H9 (cell line): ENCODE data around the gene GPD1. TPM values are rescaled to one million over a fixed set of nuclear protein-coding genes. Genes with fewer than 3 reads are reported as not detected.

ENCODE experiments used
- DNase-seq: peaks from one replicate; pipeline ENCODE4 v3.0.0-alpha.2; 2017
- H2AFZ ChIP-seq: one replicate; pipeline ENCODE4 v1.6.1; 2013; ENCODE audit warnings: mild to moderate bottlenecking, low read length, control low read depth, moderate library complexity
- H2AK5ac ChIP-seq: 2 replicates; pipeline ENCODE4 v1.6.1; 2013; ENCODE audit warnings: low read length, control low read depth, mixed read lengths; ENCODE audit not compliant: insufficient read length
- H2BK120ac ChIP-seq: one replicate; pipeline ENCODE4 v1.6.1; 2013; ENCODE audit warnings: low read depth, mild to moderate bottlenecking, low read length, control low read depth, inconsistent platforms; ENCODE audit not compliant: poor library complexity, severe bottlenecking
- H2BK12ac ChIP-seq: 2 replicates; pipeline ENCODE4 v1.6.1; 2013; ENCODE audit warnings: low read length, control low read depth, mixed read lengths, low read depth; ENCODE audit not compliant: insufficient read length
- H2BK15ac ChIP-seq: 2 replicates; pipeline ENCODE4 v1.6.1; 2013; ENCODE audit warnings: low read depth, low read length, control low read depth
- H2BK20ac ChIP-seq: one replicate; pipeline ENCODE4 v1.6.1; 2013; ENCODE audit warnings: low read depth, mild to moderate bottlenecking, low read length, control low read depth, inconsistent platforms; ENCODE audit not compliant: poor library complexity, severe bottlenecking
- H2BK5ac ChIP-seq: 2 replicates; pipeline ENCODE4 v1.6.1; 2013; ENCODE audit warnings: low read length, control low read depth, mixed read lengths; ENCODE audit not compliant: insufficient read length
- H3K14ac ChIP-seq: 2 replicates; pipeline ENCODE4 v1.6.1; 2013; ENCODE audit warnings: low read length, control low read depth; ENCODE audit not compliant: insufficient read depth
- H3K18ac ChIP-seq: 2 replicates; pipeline ENCODE4 v1.6.1; 2013; ENCODE audit warnings: low read depth, mild to moderate bottlenecking, mixed read lengths, low read length, control low read depth; ENCODE audit not compliant: insufficient read length
- H3K23ac ChIP-seq: 2 replicates; pipeline ENCODE4 v1.6.1; 2013; ENCODE audit warnings: low read length, control low read depth, mixed read lengths, low read depth; ENCODE audit not compliant: insufficient read length
- H3K23me2 ChIP-seq: 2 replicates; pipeline ENCODE4 v1.6.1; 2013; ENCODE audit warnings: low read depth, mild to moderate bottlenecking, mixed read lengths, low read length, control low read depth; ENCODE audit not compliant: insufficient read length, poor library complexity, severe bottlenecking
- H3K27ac ChIP-seq: 2 replicates; pipeline ENCODE4 v1.5.1; 2013; ENCODE audit warnings: low read length, control low read depth, mixed read lengths, low read depth; ENCODE audit not compliant: insufficient read length
- H3K27me3 ChIP-seq: 2 replicates; pipeline ENCODE4 v1.6.1; 2013; ENCODE audit warnings: low read length, control low read depth, inconsistent platforms; ENCODE audit not compliant: insufficient read depth
- H3K4ac ChIP-seq: 2 replicates; pipeline ENCODE4 v1.6.1; 2013; ENCODE audit warnings: low read depth, mild to moderate bottlenecking, control low read depth, inconsistent platforms, low read length, moderate library complexity
- H3K4me1 ChIP-seq: 2 replicates; pipeline ENCODE4 v1.6.1; 2013; ENCODE audit warnings: low read length, control low read depth, inconsistent platforms; ENCODE audit not compliant: insufficient read depth
- H3K4me2 ChIP-seq: 2 replicates; pipeline ENCODE4 v1.6.1; 2013; ENCODE audit warnings: low read length, control low read depth, mixed read lengths; ENCODE audit not compliant: insufficient read length, insufficient read depth
- H3K56ac ChIP-seq: 2 replicates; pipeline ENCODE4 v1.6.1; 2013; ENCODE audit warnings: low read depth, mild to moderate bottlenecking, mixed read lengths, low read length, control low read depth; ENCODE audit not compliant: insufficient read length
- H3K79me1 ChIP-seq: 2 replicates; pipeline ENCODE4 v1.6.1; 2013; ENCODE audit warnings: low read depth, mild to moderate bottlenecking, moderate library complexity, low read length, control low read depth, inconsistent platforms; ENCODE audit not compliant: insufficient read depth, poor library complexity, severe bottlenecking
- H3K79me2 ChIP-seq: 2 replicates; pipeline ENCODE4 v1.6.1; 2013; ENCODE audit warnings: low read length, control low read depth, inconsistent platforms; ENCODE audit not compliant: insufficient read depth
- H3K9ac ChIP-seq: 2 replicates; pipeline ENCODE4 v1.6.1; 2013; ENCODE audit warnings: low read length, control low read depth, mixed read lengths; ENCODE audit not compliant: insufficient read length; ENCODE audit errors: extremely low read depth
- H3K9me3 ChIP-seq: one replicate; pipeline ENCODE4 v1.6.1; 2013; ENCODE audit warnings: low read depth, low read length, inconsistent platforms; ENCODE audit not compliant: control insufficient read depth
- H3T11ph ChIP-seq: one replicate; pipeline ENCODE4 v1.6.1; 2013; ENCODE audit warnings: mild to moderate bottlenecking, low read length, control low read depth, inconsistent platforms
- H4K20me1 ChIP-seq: one replicate; pipeline ENCODE4 v1.6.1; 2013; ENCODE audit not compliant: control insufficient read depth, insufficient read length, insufficient read depth
- H4K5ac ChIP-seq: 2 replicates; pipeline ENCODE4 v1.6.1; 2013; ENCODE audit warnings: low read depth, mild to moderate bottlenecking, mixed read lengths, low read length, control low read depth; ENCODE audit not compliant: insufficient read length
- H4K8ac ChIP-seq: replicated peaks from 2 replicates; pipeline ENCODE4 v1.6.1; 2013; ENCODE audit warnings: low read length, control low read depth, mixed read lengths, low read depth; ENCODE audit not compliant: insufficient read length
- H4K91ac ChIP-seq: 2 replicates; pipeline ENCODE4 v1.6.1; 2013; ENCODE audit warnings: low read depth, mild to moderate bottlenecking, moderate library complexity, mixed read lengths, low read length, control low read depth; ENCODE audit not compliant: insufficient read length
- H3K27ac Mint-ChIP-seq, 3 experiments: 2 replicates in 2 of 3; 3 replicates in 1 of 3; pipeline ENCODE4 v1.8.0; 2020 to 2021; ENCODE audit warnings: mixed read lengths in 3 of 3, mild to moderate bottlenecking in 1 of 3, moderate library complexity in 1 of 3
- H3K27me3 Mint-ChIP-seq: 2 replicates; pipeline ENCODE4 v1.8.0; 2021; ENCODE audit warnings: low read depth, mild to moderate bottlenecking, moderate library complexity, mixed read lengths
- H3K36me3 Mint-ChIP-seq, 3 experiments: 2 replicates in 2 of 3; 3 replicates in 1 of 3; pipeline ENCODE4 v1.8.0; 2020 to 2021; ENCODE audit warnings: low read depth in 3 of 3, mixed read lengths in 3 of 3; ENCODE audit not compliant: insufficient read depth in 1 of 3
- H3K4me1 Mint-ChIP-seq, 2 experiments: 2 replicates each; pipeline ENCODE4 v1.8.0; 2020; ENCODE audit warnings: mixed read lengths in 2 of 2
- H3K4me3 Mint-ChIP-seq, 2 experiments: 2 replicates in 1 of 2; 3 replicates in 1 of 2; pipeline ENCODE4 v1.8.0; 2020 to 2021; ENCODE audit warnings: mild to moderate bottlenecking in 2 of 2, mixed read lengths in 2 of 2, moderate library complexity in 1 of 2
- H3K9me3 Mint-ChIP-seq, 2 experiments: 2 replicates in 1 of 2; 3 replicates in 1 of 2; pipeline ENCODE4 v1.8.0; 2020; ENCODE audit warnings: mild to moderate bottlenecking in 2 of 2, mixed read lengths in 2 of 2, moderate library complexity in 1 of 2
- CTCF ChIP-seq: fragments of 200-600 bp; sonication (generic); conservative IDR thresholded peaks from 3 replicates; pipeline ENCODE4 v1.8.0; 2021; ENCODE audit warnings: antibody characterized with exemption, mild to moderate bottlenecking
- WGBS: extraction: QIAGEN DNeasy Blood & Tissue Kit; methylation state at CpG from one replicate; pipeline ENCODE4 v1.1.7; 2013; ENCODE audit warnings: missing lambda C conversion rate, low lambda C conversion rate, mixed read lengths; ENCODE audit not compliant: insufficient read length; ENCODE audit errors: extremely low coverage; 5-methylcytosine and 5-hydroxymethylcytosine counted together
- total RNA-seq: library from RNA; stranded (reverse); gene quantifications from 2 replicates; pipeline ENCODE4 v1.2.1, GENCODE V29; 2021

GPD1 gene
- total RNA-seq, 1 experiment from 2014 or later, result 0.70 TPM

- Histone ChIP-seq H2BK15ac (no peak overlapping the region), H2AFZ (no peak overlapping the region), H4K8ac (no peak overlapping the region), H3K4ac (no peak overlapping the region), H3T11ph (no peak overlapping the region), H2AK5ac (no peak overlapping the region), H3K4me2 (no peak overlapping the region), H3K56ac (no peak overlapping the region), H2BK20ac (no peak overlapping the region), H3K9me3 (no peaks in the 10 kb centered on the region), H4K91ac (no peak overlapping the region), H3K9ac (no peak overlapping the region), H4K5ac (no peak overlapping the region), H3K4me1 (no peaks in the 10 kb centered on the region), H3K79me1 (no peaks in the 10 kb centered on the region), H3K18ac (no peak overlapping the region), H3K23ac (no peak overlapping the region), H2BK120ac (no peak overlapping the region), H3K79me2 (no peaks in the 10 kb centered on the region), H3K27ac (no peak overlapping the region), H3K27me3 (no peaks in the 10 kb centered on the region), H3K23me2 (no peaks in the 10 kb centered on the region), H3K14ac (no peak overlapping the region), H4K20me1 (no peaks in the 10 kb centered on the region), H2BK12ac (no peak overlapping the region), H2BK5ac (no peak overlapping the region)
- DNase-seq, result no peak
- H3K9me3 Mint-ChIP-seq, result no peaks in the 10 kb centered on the region
- peaks cover 17% of the 10 kb centered on the region for H3K27me3 Mint-ChIP-seq
- TF ChIP-seq CTCF, result no peak
- H3K4me1 Mint-ChIP-seq, result peaks cover 15 to 31% of the 10 kb centered on the region in 2 experiments
- no peak overlapping the region for H3K4me3 Mint-ChIP-seq
- WGBS, result no CpG with 5 or more reads among the region's 12 CpGs
- peak overlapping the region in 1 of 3 experiments; percentile 1; a peak in 2 of 7 replicates for H3K27ac Mint-ChIP-seq
- H3K36me3 Mint-ChIP-seq, result no peaks in the 10 kb centered on the region; a peak in 1 of 7 replicates
These were observed 26.7 kb upstream of the GPD1 start for GRCh38 chr12:50077099-50077498.
